HG02840 (cell line): ENCODE data around the gene ESRRG.
"Not testable (repeated sequence)": the region's sequence is repeated elsewhere in the genome, so short reads cannot be mapped to it uniquely, and the experiment has no call there.

ENCODE experiments used
- ATAC-seq: cut with Tn5 transposase; IDR thresholded peaks from one replicate; pipeline ENCODE4 v1.9.1; 2021; ENCODE audit warnings: mild to moderate bottlenecking, moderate library complexity, moderate number of reproducible peaks; ENCODE audit not compliant: unreplicated experiment, low FRiP score

ESRRG gene

GRCh38 chr1:216705676-216706075 is 17.6 kb downstream of the ESRRG start:
- no peak for ATAC-seq

GRCh38 chr1:216704065-216704464 is 19.2 kb downstream of the ESRRG start:
- not testable (repeated sequence) for ATAC-seq

GRCh38 chr1:216702170-216702569 is 21.1 kb downstream of the ESRRG start:
- peak; percentile 71 for ATAC-seq

GRCh38 chr1:216700779-216701178 is 22.4 kb downstream of the ESRRG start:
- no peak for ATAC-seq

- ATAC-seq: no peak
Measured at GRCh38 chr1:216691710-216692109, 31.5 kb downstream of the ESRRG start.

GRCh38 chr1:216690603-216691002 is 32.6 kb downstream of the ESRRG start:
- ATAC-seq: no peak

GRCh38 chr1:216688127-216688657 is 35.0 kb downstream of the ESRRG start:
- no peak for ATAC-seq

GRCh38 chr1:216686860-216687766 is 36.1 kb downstream of the ESRRG start:
- no peak for ATAC-seq

GRCh38 chr1:216682752-216683151 is 40.5 kb downstream of the ESRRG start:
- ATAC-seq: no peak

GRCh38 chr1:216679108-216679507 is 44.1 kb downstream of the ESRRG start:
- ATAC-seq: no peak

- no peak for ATAC-seq
Measured at GRCh38 chr1:216670118-216670883, 52.9 kb downstream of the ESRRG start.

- ATAC-seq: no peak
Measured at GRCh38 chr1:216666441-216666840, 56.8 kb downstream of the ESRRG start.

GRCh38 chr1:216665856-216666255 is 57.4 kb downstream of the ESRRG start:
- ATAC-seq: no peak

- ATAC-seq: no peak
Measured at GRCh38 chr1:216665406-216665805, 57.8 kb downstream of the ESRRG start.

- no peak for ATAC-seq
Measured at GRCh38 chr1:216662681-216663080, 60.5 kb downstream of the ESRRG start.

- ATAC-seq: no peak
Measured at GRCh38 chr1:216660561-216660960, 62.7 kb downstream of the ESRRG start.

GRCh38 chr1:216653001-216653400 is 70.2 kb downstream of the ESRRG start:
- ATAC-seq: no peak

GRCh38 chr1:216651826-216652418 is 71.3 kb downstream of the ESRRG start:
- ATAC-seq: no peak

GRCh38 chr1:216643176-216643575 is 80.1 kb downstream of the ESRRG start:
- ATAC-seq: no peak

- no peak for ATAC-seq
Measured at GRCh38 chr1:216641669-216642460, 81.4 kb downstream of the ESRRG start.
